Thymus (tissue), 11 donors: Measurements from ENCODE around the gene BNC1. TPM values are rescaled to one million over a fixed set of nuclear protein-coding genes. Genes with fewer than 3 reads are reported as not detected.
"Not testable (repeated sequence)": the region's sequence is repeated elsewhere in the genome, so short reads cannot be mapped to it uniquely, and the experiment has no call there.

ENCODE experiments used
- DNase-seq, 9 donors: peaks; one replicate each; pipeline ENCODE4 v3.0.0-alpha.2; 2013; ENCODE audit warnings: low spot score in 9 of 9, low read depth in 6 of 9, missing footprints in 1 of 9
- H3K27ac ChIP-seq, 2 donors: one replicate each; pipeline ENCODE4 v1.5.1; 2013; ENCODE audit warnings: control low read depth in 1 of 2, low read depth in 1 of 2, low read length in 1 of 2, mild to moderate bottlenecking in 1 of 2, moderate library complexity in 1 of 2
- H3K27me3 ChIP-seq, 2 donors: one replicate each; pipeline ENCODE4 v1.5.1; 2013; ENCODE audit warnings: low read length in 1 of 2; ENCODE audit not compliant: control insufficient read depth in 2 of 2, insufficient read depth in 1 of 2
- H3K36me3 ChIP-seq, 2 donors: one replicate each; pipeline ENCODE4 v1.5.1; 2013; ENCODE audit warnings: low read length in 1 of 2, mild to moderate bottlenecking in 1 of 2, moderate library complexity in 1 of 2; ENCODE audit not compliant: control insufficient read depth in 2 of 2, insufficient read depth in 2 of 2
- H3K4me1 ChIP-seq, 2 donors: one replicate each; pipeline ENCODE4 v1.5.1; 2013; ENCODE audit warnings: low read length in 2 of 2; ENCODE audit not compliant: control insufficient read depth in 2 of 2, insufficient read depth in 2 of 2
- H3K4me3 ChIP-seq, 2 donors: one replicate each; pipeline ENCODE4 v1.5.1; 2013; ENCODE audit warnings: low read length in 2 of 2, control low read depth in 1 of 2, mild to moderate bottlenecking in 1 of 2
- H3K9me3 ChIP-seq, 2 donors: one replicate each; pipeline ENCODE4 v1.5.1; 2013; ENCODE audit warnings: low read length in 1 of 2, mild to moderate bottlenecking in 1 of 2; ENCODE audit not compliant: control insufficient read depth in 2 of 2, insufficient read depth in 1 of 2
- WGBS: extraction: QIAGEN DNeasy Blood & Tissue Kit; methylation state at CpG from one replicate; pipeline ENCODE4 v1.1.7; 2013; 5-methylcytosine and 5-hydroxymethylcytosine counted together
- polyA plus RNA-seq: library from polyadenylated mRNA; stranded (reverse); fragments of 200-250 nt; gene quantifications from one replicate; pipeline ENCODE4 v1.2.3, GENCODE V29; 2013
- total RNA-seq: library from RNA; stranded (reverse); fragments of 120-200 nt; gene quantifications from one replicate; pipeline ENCODE4 v1.2.4, GENCODE V29; 2013
- donor health status: healthy.

The BNC1 gene
- total and polyA plus RNA-seq, 2 donors: 1.7 to 6.8 TPM

DNA sequence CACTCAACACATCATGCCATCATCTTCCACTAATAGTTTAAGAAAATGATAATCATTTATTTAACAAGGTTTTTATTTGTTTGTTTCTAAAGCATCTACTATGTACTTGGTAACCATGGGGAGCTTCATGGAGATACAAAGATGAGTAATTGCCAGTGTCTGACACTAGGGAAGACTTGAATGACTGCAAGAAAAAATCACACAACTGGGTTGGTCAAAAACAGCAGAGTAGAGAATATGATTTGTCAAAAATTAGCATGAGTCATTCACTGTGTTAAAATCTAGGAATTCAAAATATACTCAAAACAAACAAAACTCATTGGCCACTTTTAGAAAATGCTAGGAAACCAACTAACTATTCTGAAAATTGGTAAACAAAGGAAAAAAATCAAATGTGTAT, 6.3 kb downstream of the BNC1 start:
- Histone ChIP-seq H3K4me3 (no peak overlapping the region), H3K4me1 (no peaks in the 10 kb centered on the region), H3K9me3 (no peaks in the 10 kb centered on the region), H3K27me3 (peaks cover 25 to 32% of the 10 kb centered on the region in 2 donors), H3K36me3 (no peaks in the 10 kb centered on the region), H3K27ac (no peak overlapping the region)
- DNase-seq: no peak

DNA sequence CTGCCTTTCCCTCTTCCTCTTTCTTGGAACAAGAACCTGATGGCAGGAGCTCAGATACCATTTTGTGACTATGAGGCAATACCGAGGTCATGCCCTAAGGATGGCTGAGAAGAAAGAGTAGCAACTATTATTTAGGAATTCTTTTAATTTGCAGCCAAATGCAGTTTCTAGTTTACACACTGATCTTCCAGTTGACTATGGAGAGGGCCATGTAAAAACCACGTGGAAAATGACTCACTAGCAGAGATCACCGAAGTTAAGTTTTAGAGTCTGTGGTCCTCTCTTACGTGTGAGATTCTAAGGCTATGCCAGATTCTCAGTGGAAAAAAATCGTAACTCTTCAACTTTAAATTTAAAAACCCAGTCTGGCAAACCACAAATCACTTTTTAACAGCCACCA, 7.8 kb downstream of the BNC1 start:
- H3K4me1 ChIP-seq: no peaks in the 10 kb centered on the region
- DNase-seq: no peak
- WGBS: 93% methylated on average over 5 of the region's 5 CpGs
- no peak overlapping the region for H3K27ac ChIP-seq
- no peak overlapping the region for H3K4me3 ChIP-seq
- no peaks in the 10 kb centered on the region for H3K36me3 ChIP-seq
- H3K9me3 ChIP-seq: no peaks in the 10 kb centered on the region
- peaks cover 16 to 17% of the 10 kb centered on the region in 2 donors for H3K27me3 ChIP-seq

DNA sequence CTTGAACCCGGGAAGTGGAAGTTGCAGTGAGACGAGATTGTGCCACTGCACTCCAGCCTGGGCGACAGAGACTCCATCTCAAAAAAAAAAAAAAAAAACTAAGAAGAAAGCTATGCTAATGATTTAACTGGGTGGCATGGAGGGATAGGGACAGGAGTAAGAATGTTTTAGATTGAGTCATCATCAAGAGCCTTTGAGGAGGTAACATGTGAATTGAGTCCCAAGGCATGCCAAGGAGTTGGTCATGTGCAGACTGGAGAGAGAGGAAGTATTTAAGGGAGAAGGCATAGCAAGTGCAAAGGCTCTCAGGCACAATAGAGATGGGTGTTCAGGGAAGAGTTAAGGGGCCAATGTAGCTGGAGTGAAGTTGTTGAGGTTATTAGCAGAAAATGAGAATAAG, 9.1 kb downstream of the BNC1 start:
- H3K4me3 ChIP-seq: no peak overlapping the region
- H3K27me3 ChIP-seq: peaks cover 6 to 7% of the 10 kb centered on the region in 2 donors
- H3K4me1 ChIP-seq: no peaks in the 10 kb centered on the region
- H3K36me3 ChIP-seq: no peaks in the 10 kb centered on the region
- DNase-seq: no peak
- H3K9me3 ChIP-seq: no peaks in the 10 kb centered on the region
- no peak overlapping the region for H3K27ac ChIP-seq
- 94% methylated on average over 3 of the region's 3 CpGs for WGBS

- Histone ChIP-seq H3K27me3 (no peaks in the 10 kb centered on the region), H3K4me3 (no peak overlapping the region), H3K27ac (no peak overlapping the region), H3K4me1 (no peaks in the 10 kb centered on the region), H3K36me3 (no peaks in the 10 kb centered on the region), H3K9me3 (no peaks in the 10 kb centered on the region)
- 78% methylated on average over 1 of the region's 1 CpG for WGBS
- DNase-seq: no peak
Observed at GRCh38 chr15:83270176-83270575, 14.3 kb downstream of the BNC1 start.

DNA sequence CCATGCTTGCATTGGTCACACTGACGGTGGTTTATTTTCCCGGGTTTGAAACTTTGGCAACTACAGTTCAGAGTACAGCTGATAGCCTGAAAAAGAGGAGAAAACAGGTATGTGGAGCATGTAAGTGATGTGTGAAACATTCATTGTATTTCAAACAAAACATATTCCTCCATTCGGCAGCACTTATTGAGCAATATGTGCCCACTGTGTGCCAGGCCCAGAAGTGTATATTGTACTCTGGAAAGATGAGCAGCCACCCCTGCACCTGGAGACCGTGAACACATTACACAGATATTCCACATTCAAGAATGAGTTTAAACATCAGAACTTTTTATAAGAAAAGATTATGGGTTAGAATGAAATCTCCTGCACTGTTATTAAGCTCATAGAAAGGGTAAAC, 16.3 kb downstream of the BNC1 start:
- no peak overlapping the region for H3K27ac ChIP-seq
- no peak for DNase-seq

GRCh38 chr15:83262594-83263315, 21.7 kb downstream of the BNC1 start:
- peaks cover 0 to 2% of the 10 kb centered on the region in 2 donors for H3K27me3 ChIP-seq
- no peak overlapping the region for H3K27ac ChIP-seq
- no peaks in the 10 kb centered on the region for H3K36me3 ChIP-seq
- 90% methylated on average over 7 of the region's 7 CpGs for WGBS
- no peaks in the 10 kb centered on the region for H3K4me1 ChIP-seq
- no peaks in the 10 kb centered on the region for H3K9me3 ChIP-seq
- H3K4me3 ChIP-seq: no peak overlapping the region
- DNase-seq: no peak

More for the DNA sequence above, 16.3 kb downstream of the BNC1 start:
- peaks cover 0 to 2% of the 10 kb centered on the region in 2 donors for H3K27me3 ChIP-seq
- no peaks in the 10 kb centered on the region for H3K9me3 ChIP-seq
- H3K4me3 ChIP-seq: no peak overlapping the region
- WGBS: 94% methylated on average over 4 of the region's 4 CpGs
- no peaks in the 10 kb centered on the region for H3K4me1 ChIP-seq
- no peaks in the 10 kb centered on the region for H3K36me3 ChIP-seq

- not testable (repeated sequence) for H3K36me3 ChIP-seq, DNase-seq
Observed at GRCh38 chr15:83262181-83262580, 22.3 kb downstream of the BNC1 start.

DNA sequence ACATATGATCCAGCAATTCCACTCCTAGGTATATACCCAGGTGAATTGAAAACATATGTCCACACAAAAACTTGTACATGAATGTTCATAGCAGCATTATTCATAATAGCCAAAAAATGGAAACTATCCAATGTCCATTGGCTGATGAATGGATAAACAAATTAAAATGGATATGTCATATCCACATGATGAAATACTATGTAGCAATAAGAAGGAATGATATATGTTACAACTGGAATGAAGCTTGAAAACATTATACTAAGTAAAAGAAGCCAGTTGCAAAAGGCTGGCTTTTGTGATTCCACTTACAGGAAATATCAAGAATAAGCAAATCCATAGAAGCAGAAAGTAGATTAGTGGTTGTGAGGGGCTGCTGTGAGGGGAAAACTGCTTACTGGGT, 33.7 kb downstream of the BNC1 start:
- Histone ChIP-seq H3K27me3 (peaks cover 0 to 4% of the 10 kb centered on the region in 2 donors), H3K4me1 (no peaks in the 10 kb centered on the region)

More at GRCh38 chr15:83262181-83262580, 22.3 kb downstream of the BNC1 start:
- H3K27ac ChIP-seq, H3K27me3 ChIP-seq, H3K4me3 ChIP-seq, H3K9me3 ChIP-seq, H3K4me1 ChIP-seq: not testable (repeated sequence)
- 95% methylated on average over 6 of the region's 6 CpGs for WGBS

DNA sequence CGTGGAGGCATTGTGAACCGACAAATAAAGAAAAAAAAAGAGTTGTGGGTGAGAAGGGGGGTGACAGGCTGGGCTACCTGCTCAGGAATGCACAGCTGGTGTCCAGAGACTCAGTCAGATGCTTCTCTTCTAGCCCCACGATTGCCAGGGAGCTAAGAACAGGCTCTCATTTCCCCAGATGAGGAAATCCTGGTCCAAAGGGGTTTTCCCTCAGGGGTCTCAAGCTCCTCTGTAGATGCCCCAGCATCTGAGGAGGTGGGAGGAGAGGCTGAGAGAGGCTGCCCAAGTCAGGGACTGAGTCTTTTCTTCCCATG, 35.5 kb downstream of the BNC1 start:
- 49% methylated on average over 3 of the region's 3 CpGs for WGBS
- no peak overlapping the region for H3K27ac ChIP-seq

More for the DNA sequence above, 33.7 kb downstream of the BNC1 start:
- Histone ChIP-seq H3K4me3 (no peak overlapping the region), H3K27ac (no peak overlapping the region), H3K36me3 (no peaks in the 10 kb centered on the region), H3K9me3 (no peaks in the 10 kb centered on the region)
- DNase-seq: no peak

More for the DNA sequence above, 35.5 kb downstream of the BNC1 start:
- Histone ChIP-seq H3K36me3 (no peaks in the 10 kb centered on the region), H3K27me3 (peaks cover 0 to 4% of the 10 kb centered on the region in 2 donors), H3K9me3 (no peaks in the 10 kb centered on the region), H3K4me3 (no peak overlapping the region), H3K4me1 (no peaks in the 10 kb centered on the region)
- DNase-seq: no peak
